Type B pancreatic cell (in vitro differentiated cells): ENCODE results near the gene ITGB3BP. TPM values are rescaled to one million over a fixed set of nuclear protein-coding genes. Genes with fewer than 3 reads are reported as not detected.

ENCODE experiments used
- DNase-seq: peaks from one replicate; pipeline ENCODE4 v3.0.0; 2021; ENCODE audit warnings: mixed read lengths; ENCODE audit not compliant: unreplicated experiment; ENCODE audit errors: extremely low spot score
- H3K27ac Mint-ChIP-seq: 2 replicates; pipeline ENCODE4 v1.8.0; 2021; ENCODE audit warnings: mild to moderate bottlenecking, mixed read lengths
- H3K27me3 Mint-ChIP-seq: 2 replicates; pipeline ENCODE4 v1.8.0; 2021; ENCODE audit warnings: mixed read lengths
- H3K36me3 Mint-ChIP-seq: 2 replicates; pipeline ENCODE4 v1.8.0; 2021; ENCODE audit warnings: mixed read lengths
- H3K4me1 Mint-ChIP-seq: one replicate; pipeline ENCODE4 v1.8.0; 2021; ENCODE audit warnings: mixed read lengths; ENCODE audit not compliant: unreplicated experiment
- H3K4me3 Mint-ChIP-seq: 2 replicates; pipeline ENCODE4 v1.8.0; 2021; ENCODE audit warnings: mild to moderate bottlenecking, mixed read lengths
- H3K9me3 Mint-ChIP-seq: 2 replicates; pipeline ENCODE4 v1.8.0; 2021; ENCODE audit warnings: mixed read lengths
- total RNA-seq: library from RNA; stranded (reverse); gene quantifications from 2 replicates; pipeline ENCODE4 v1.2.1, GENCODE V29; 2021; ENCODE audit warnings: low replicate concordance
- TF ChIP-seq, protein P1 (sequence below): fragments of 200-600 bp; sonication (generic); conservative IDR thresholded peaks from 2 replicates; pipeline ENCODE4 v1.5.0; 2021; ENCODE audit warnings: antibody characterized with exemption, mild to moderate bottlenecking

ITGB3BP gene
- total RNA-seq, 1 donor from 2014 or later = 39.9 TPM

- Mint-ChIP-seq H3K36me3 (peaks cover 21% of the 10 kb centered on the region), H3K4me1 (no peaks in the 10 kb centered on the region), H3K4me3 (no peak overlapping the region), H3K27ac (no peak overlapping the region), H3K27me3 (no peaks in the 10 kb centered on the region), H3K9me3 (peaks cover 12% of the 10 kb centered on the region)
- DNase-seq = no peak
- TF ChIP-seq, protein P1, sequence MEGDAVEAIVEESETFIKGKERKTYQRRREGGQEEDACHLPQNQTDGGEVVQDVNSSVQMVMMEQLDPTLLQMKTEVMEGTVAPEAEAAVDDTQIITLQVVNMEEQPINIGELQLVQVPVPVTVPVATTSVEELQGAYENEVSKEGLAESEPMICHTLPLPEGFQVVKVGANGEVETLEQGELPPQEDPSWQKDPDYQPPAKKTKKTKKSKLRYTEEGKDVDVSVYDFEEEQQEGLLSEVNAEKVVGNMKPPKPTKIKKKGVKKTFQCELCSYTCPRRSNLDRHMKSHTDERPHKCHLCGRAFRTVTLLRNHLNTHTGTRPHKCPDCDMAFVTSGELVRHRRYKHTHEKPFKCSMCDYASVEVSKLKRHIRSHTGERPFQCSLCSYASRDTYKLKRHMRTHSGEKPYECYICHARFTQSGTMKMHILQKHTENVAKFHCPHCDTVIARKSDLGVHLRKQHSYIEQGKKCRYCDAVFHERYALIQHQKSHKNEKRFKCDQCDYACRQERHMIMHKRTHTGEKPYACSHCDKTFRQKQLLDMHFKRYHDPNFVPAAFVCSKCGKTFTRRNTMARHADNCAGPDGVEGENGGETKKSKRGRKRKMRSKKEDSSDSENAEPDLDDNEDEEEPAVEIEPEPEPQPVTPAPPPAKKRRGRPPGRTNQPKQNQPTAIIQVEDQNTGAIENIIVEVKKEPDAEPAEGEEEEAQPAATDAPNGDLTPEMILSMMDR = no peak
These were observed 64.3 kb downstream of the ITGB3BP start for GRCh38 chr1:63458750-63459149.

DNA sequence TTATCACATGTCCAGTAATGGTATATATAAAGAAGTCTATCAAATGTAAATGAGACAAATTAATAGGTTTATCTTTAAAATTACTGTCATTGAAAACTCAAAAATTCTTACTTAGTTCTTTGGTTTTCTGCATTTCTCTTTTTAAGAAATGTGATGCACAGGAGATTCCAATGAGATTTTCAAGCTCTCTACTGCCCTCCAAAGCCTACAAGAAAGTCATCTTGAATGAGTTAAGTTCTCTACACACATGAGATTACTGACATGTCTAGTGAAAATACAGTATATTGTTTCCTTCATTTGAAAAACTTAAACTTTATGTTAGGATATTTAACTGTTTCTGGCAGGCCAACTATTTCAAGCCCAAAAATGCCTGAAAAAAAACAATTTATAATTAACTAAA, 68.8 kb downstream of the ITGB3BP start:
- Mint-ChIP-seq H3K36me3 (peaks cover 3% of the 10 kb centered on the region), H3K9me3 (no peaks in the 10 kb centered on the region), H3K4me1 (no peaks in the 10 kb centered on the region), H3K27ac (no peak overlapping the region), H3K27me3 (no peaks in the 10 kb centered on the region), H3K4me3 (no peak overlapping the region)
- TF ChIP-seq, protein P1 = peak; percentile 48
- no peak for DNase-seq

DNA sequence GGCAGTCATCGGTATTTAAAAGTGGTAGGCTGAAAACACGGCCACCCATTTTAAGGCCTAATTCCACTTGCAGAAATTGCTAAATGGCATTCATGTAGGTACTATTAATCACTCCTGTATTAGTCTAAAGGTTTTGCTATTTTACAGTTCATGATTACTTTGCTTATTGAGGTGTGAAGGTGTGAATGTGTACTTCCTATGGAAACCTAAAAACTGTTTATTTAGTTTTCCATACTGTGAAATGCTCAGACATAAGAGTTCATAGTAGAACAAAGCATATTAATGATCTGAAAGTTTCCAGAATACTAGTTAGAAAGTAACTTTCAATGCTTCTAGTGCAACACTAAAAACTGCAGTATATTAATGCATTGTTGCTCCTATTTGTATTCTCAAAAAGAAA, 69.8 kb downstream of the ITGB3BP start:
- TF ChIP-seq, protein P1 = no peak
- Mint-ChIP-seq H3K4me1 (no peaks in the 10 kb centered on the region), H3K9me3 (no peaks in the 10 kb centered on the region), H3K27ac (no peak overlapping the region), H3K27me3 (no peaks in the 10 kb centered on the region), H3K4me3 (no peak overlapping the region), H3K36me3 (no peaks in the 10 kb centered on the region)
- DNase-seq = no peak

DNA sequence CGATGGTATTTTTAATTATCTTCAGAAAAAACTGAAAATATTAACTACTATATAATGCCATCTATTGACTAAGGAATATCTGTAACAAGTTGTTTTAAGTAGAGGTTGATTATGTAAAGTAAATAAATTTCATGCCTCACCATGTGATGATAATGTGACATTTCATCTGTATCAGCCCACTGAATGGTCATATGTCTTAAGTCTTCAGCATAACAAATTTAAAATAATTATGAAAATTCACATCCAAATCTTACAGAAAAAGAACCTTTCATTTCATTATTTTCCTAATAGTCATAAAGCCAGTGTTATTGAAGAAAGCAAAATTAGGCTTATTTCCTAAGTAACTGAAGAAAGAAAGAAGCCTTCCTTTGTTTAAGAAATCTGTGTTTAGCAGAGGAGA, 72.6 kb downstream of the ITGB3BP start:
- H3K4me3 Mint-ChIP-seq = no peak overlapping the region
- DNase-seq = no peak
- TF ChIP-seq, protein P1 = no peak
- H3K27me3 Mint-ChIP-seq = no peaks in the 10 kb centered on the region
- peaks cover 3% of the 10 kb centered on the region for H3K36me3 Mint-ChIP-seq
- no peaks in the 10 kb centered on the region for H3K9me3 Mint-ChIP-seq
- H3K4me1 Mint-ChIP-seq = no peaks in the 10 kb centered on the region
- H3K27ac Mint-ChIP-seq = no peak overlapping the region

DNA sequence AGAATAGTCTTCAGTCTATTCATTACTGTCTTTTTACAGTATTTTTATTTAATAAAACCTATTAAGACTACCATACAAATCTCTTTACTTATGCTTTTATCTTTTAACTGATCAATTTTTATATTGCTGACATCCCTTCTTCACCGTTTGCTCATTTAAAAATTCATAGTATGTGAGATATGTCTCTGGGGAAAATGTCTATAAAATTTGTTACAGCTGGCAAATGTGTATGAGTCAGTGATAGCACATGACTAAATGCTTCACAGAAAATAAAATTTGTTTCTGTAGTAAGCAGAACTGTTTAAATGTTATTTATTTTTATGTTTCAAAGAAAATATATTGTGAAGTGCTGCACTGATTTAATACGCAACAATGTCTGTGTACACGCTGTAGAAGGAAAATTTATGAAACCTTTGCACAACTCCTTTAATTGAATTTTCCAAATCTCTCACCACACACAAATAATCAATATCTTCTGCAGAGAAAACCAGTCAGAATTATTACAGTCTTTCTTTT, 74.2 kb downstream of the ITGB3BP start:
- H3K9me3 Mint-ChIP-seq = no peaks in the 10 kb centered on the region
- TF ChIP-seq, protein P1 = no peak
- no peak for DNase-seq
- H3K27ac Mint-ChIP-seq = no peak overlapping the region
- H3K4me1 Mint-ChIP-seq = no peaks in the 10 kb centered on the region
- H3K27me3 Mint-ChIP-seq = no peaks in the 10 kb centered on the region
- no peak overlapping the region for H3K4me3 Mint-ChIP-seq
- peaks cover 3% of the 10 kb centered on the region for H3K36me3 Mint-ChIP-seq

DNA sequence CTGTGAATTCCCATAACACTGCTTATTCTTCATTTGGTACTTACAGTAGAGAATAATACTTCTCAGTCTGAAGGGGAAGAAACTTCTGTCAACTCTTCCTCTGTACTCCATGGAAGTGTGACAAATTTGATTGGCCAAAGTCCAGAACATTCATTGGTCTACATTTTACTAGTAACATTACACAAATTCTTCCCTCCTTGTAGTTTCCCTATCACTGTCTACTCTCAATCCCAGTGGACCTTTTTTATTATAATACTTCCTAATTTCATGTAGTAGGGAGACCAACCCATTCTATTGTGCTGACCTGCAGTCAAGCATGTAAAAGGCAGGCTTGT, 80.9 kb downstream of the ITGB3BP start:
- DNase-seq = no peak
- TF ChIP-seq, protein P1 = no peak
- Mint-ChIP-seq H3K27me3 (no peaks in the 10 kb centered on the region), H3K9me3 (no peaks in the 10 kb centered on the region), H3K4me3 (no peak overlapping the region), H3K27ac (no peak overlapping the region), H3K36me3 (no peaks in the 10 kb centered on the region), H3K4me1 (no peaks in the 10 kb centered on the region)
